GM19395 (cell line): ENCODE data around the gene UMAD1.
A peak's percentile ranks its signal among the peaks of the same experiment; 100 is the strongest.

ENCODE experiments used
- ATAC-seq: cut with Tn5 transposase; IDR thresholded peaks from one replicate; pipeline ENCODE4 v1.9.1; 2021; ENCODE audit warnings: mild to moderate bottlenecking, moderate library complexity; ENCODE audit not compliant: unreplicated experiment

The UMAD1 gene

GRCh38 chr7:7640221-7641128 lies at the start of gene UMAD1:
UMAD1 (plus strand) TSS chr7:7640752; CDS start chr7:7673372, 32,620 bp downstream.
- peak; percentile 98 for ATAC-seq

GRCh38 chr7:7595451-7595850 lies 45.1 kb upstream of the UMAD1 start:
- no peak for ATAC-seq

GRCh38 chr7:7596176-7596575 lies 44.4 kb upstream of the UMAD1 start:
- no peak for ATAC-seq

- no peak for ATAC-seq
These were observed 33.5 kb upstream of the UMAD1 start for GRCh38 chr7:7607010-7607409.

GRCh38 chr7:7609330-7609729 lies 31.2 kb upstream of the UMAD1 start:
- ATAC-seq: no peak

GRCh38 chr7:7612519-7612918 lies 28.0 kb upstream of the UMAD1 start:
- ATAC-seq: no peak

- no peak for ATAC-seq
These were observed 27.3 kb upstream of the UMAD1 start for GRCh38 chr7:7613210-7613609.

- no peak for ATAC-seq
These were observed 26.4 kb upstream of the UMAD1 start for GRCh38 chr7:7614018-7614741.

- no peak for ATAC-seq
These were observed 23.0 kb upstream of the UMAD1 start for GRCh38 chr7:7617550-7617949.

GRCh38 chr7:7618410-7618809 lies 22.1 kb upstream of the UMAD1 start:
- ATAC-seq: no peak

- no peak for ATAC-seq
These were observed 20.3 kb upstream of the UMAD1 start for GRCh38 chr7:7620236-7620635.

GRCh38 chr7:7620644-7621210 lies 19.8 kb upstream of the UMAD1 start:
- ATAC-seq: no peak

GRCh38 chr7:7628476-7628875 lies 12.1 kb upstream of the UMAD1 start:
- ATAC-seq: no peak

- no peak for ATAC-seq
These were observed 9.8 kb upstream of the UMAD1 start for GRCh38 chr7:7630626-7631329.

- ATAC-seq: no peak
These were observed 1.1 kb upstream of the UMAD1 start for GRCh38 chr7:7639421-7639820.

GRCh38 chr7:7639847-7640220 lies 718 bp upstream of the UMAD1 start:
- ATAC-seq: peak; percentile 6

GRCh38 chr7:7641129-7641663 lies 644 bp downstream of the UMAD1 start:
- ATAC-seq: peak; percentile 23

GRCh38 chr7:7642081-7642480 lies 1.5 kb downstream of the UMAD1 start:
- ATAC-seq: no peak

GRCh38 chr7:7647495-7648036 lies 7.0 kb downstream of the UMAD1 start:
- ATAC-seq: no peak

GRCh38 chr7:7650682-7651206 lies 10.2 kb downstream of the UMAD1 start:
- ATAC-seq: no peak
